Body of pancreas (tissue), 4 donors: ENCODE measurements around the gene SLC29A1. TPM values are rescaled to one million over a fixed set of nuclear protein-coding genes. Genes with fewer than 3 reads are reported as not detected.

Experiments
- ATAC-seq: fragments of 150-250 bp; one replicate; pipeline ENCODE4 v1.9.1; 2016
- DNase-seq, 4 donors: peaks; one replicate each; pipeline ENCODE4 v3.0.0-alpha.2; 2019
- H3K27ac ChIP-seq, 4 donors: fragments of 200-600 bp; sonication (generic); 1 replicate in 3 of 4; 2 replicates in 1 of 4; pipeline versions ENCODE4 v1.5.1 to v1.6.1; 2016 to 2019; ENCODE audit warnings: mild to moderate bottlenecking in 1 of 4, mixed read lengths in 1 of 4, moderate library complexity in 1 of 4
- H3K27me3 ChIP-seq, 2 donors: fragments of 200-600 bp; sonication (generic); one replicate each; pipeline ENCODE4 v1.6.0; 2016; ENCODE audit warnings: mild to moderate bottlenecking in 1 of 2
- H3K36me3 ChIP-seq, 2 donors: fragments of 200-600 bp; sonication (generic); replicated peaks in 1 of 2; 2 replicates each; pipeline ENCODE4 v1.5.1; 2016; ENCODE audit warnings: low read depth in 2 of 2; ENCODE audit not compliant: insufficient read depth in 1 of 2
- H3K4me1 ChIP-seq: fragments of 200-600 bp; sonication (generic); one replicate; pipeline ENCODE4 v1.6.0; 2016
- H3K4me3 ChIP-seq, 2 donors: fragments of 200-600 bp; sonication (generic); 1 replicate in 1 of 2; 2 replicates in 1 of 2; pipeline ENCODE4 v1.5.1; 2016 to 2019
- H3K9me3 ChIP-seq, 3 donors: fragments of 200-600 bp; sonication (generic); 1 replicate in 2 of 3; 2 replicates in 1 of 3; pipeline ENCODE4 v1.5.1; 2016
- CTCF ChIP-seq, 7 experiments: fragments of 450-650 bp in 4 of 7; fragments of 200-600 bp in 3 of 7; sonication (generic) in 3 of 7; IDR thresholded peaks; one replicate each; pipeline ENCODE4 v1.5.1; 2016 to 2019; ENCODE audit warnings: antibody characterized with exemption in 7 of 7
- POLR2A ChIP-seq, 3 donors: fragments of 450-650 bp; IDR thresholded peaks; one replicate each; pipeline ENCODE4 v1.6.1; 2016; ENCODE audit warnings: antibody characterized with exemption in 3 of 3, mild to moderate bottlenecking in 2 of 3
- WGBS, 2 donors: methylation state at CpG; one replicate each; pipeline ENCODE4 v1.1.5; 2017; 5-methylcytosine and 5-hydroxymethylcytosine counted together
- intact Hi-C: fragments of 100-400 bp; cut with DNase I; formaldehyde crosslinking; loops from one replicate; pipeline ENCODE4 v1.15.1; 2023
- microRNA counts, 2 donors: library from miRNA; unstranded; fragments of <30 nt; microRNA quantifications; one replicate each; lab custom pipeline; 2017
- small RNA-seq: library from RNA; depleted of rRNA; stranded (forward); fragments of <200 nt; gene quantifications from one replicate; pipeline ENCODE3, GENCODE V24; 2016
- total RNA-seq, 2 donors: library from RNA; depleted of rRNA; stranded (reverse); fragments of >200 nt; gene quantifications; one replicate each; pipeline ENCODE4 v1.1.0, GENCODE V29; 2016

Gene SLC29A1
- total RNA-seq, 2 donors from 2014 or later = 44.8 to 90.3 TPM

- Histone ChIP-seq H3K36me3 (no peaks in the 10 kb centered on the region), H3K9me3 (no peaks in the 10 kb centered on the region), H3K27ac (no peak overlapping the region), H3K4me1 (peaks cover 12% of the 10 kb centered on the region), H3K27me3 (peaks cover 0 to 15% of the 10 kb centered on the region in 2 donors), H3K4me3 (no peak overlapping the region)
- TF ChIP-seq CTCF (IDR thresholded peaks at IDR 0.05) (no peak), POLR2A (IDR thresholded peaks at IDR 0.05) (no peak)
- ATAC-seq (no peak), DNase-seq (no peak)
- intact Hi-C loops = no loop called here
- WGBS, 2 donors = 59 to 62% methylated on average over 7 to 9 of the region's 9 CpGs
These were observed 55.6 kb downstream of the SLC29A1 start for GRCh38 chr6:44278774-44279697.

MicroRNAs encoded within 50 kb of the gene (microRNA counts, 767-probe panel; counts per million panel counts)
- 0 to 736 counts per million in 2 donors for microRNA hsa-miR-4647 (lab: Ali Mortazavi, UCI)

Small RNA genes lying within 50 kb of the gene (small RNA-seq; reads per million reads assigned to genes)
- gene RN7SL811P = not detected

Other genes starting within 250 kb of the SLC29A1 start
- 10 to 100 TPM; 14.8 to 20.8 TPM for gene MRPL14, start 96.1 kb upstream of the SLC29A1 start, total RNA-seq
- 10 to 100 TPM in 1 of 2 donors, 1 to 10 TPM in 1; 7.6 to 11.9 TPM for gene TMEM63B, start 96.0 kb upstream of the SLC29A1 start, total RNA-seq
- gene CAPN11, start 64.8 kb upstream of the SLC29A1 start, total RNA-seq = under 1 TPM in 1 of 2 donors, not detected in 1; 0.66 TPM
- gene MYMX, start 6.7 kb upstream of the SLC29A1 start, total RNA-seq = 1 to 10 TPM in 1 of 2 donors, not detected in 1; 4.2 TPM
- 100 to 1,000 TPM; 269 to 441 TPM for gene HSP90AB1, start 23.5 kb downstream of the SLC29A1 start, total RNA-seq
- gene SLC35B2, start 33.9 kb downstream of the SLC29A1 start, total RNA-seq = 10 to 100 TPM; 31.1 to 33.9 TPM
- 10 to 100 TPM; 18.9 to 68.6 TPM for gene NFKBIE, start 42.0 kb downstream of the SLC29A1 start, total RNA-seq
- under 1 TPM; under 0.01 to 0.66 TPM for gene TMEM151B, start 46.9 kb downstream of the SLC29A1 start, total RNA-seq
- gene AARS2, start 89.8 kb downstream of the SLC29A1 start, total RNA-seq = 10 to 100 TPM in 1 of 2 donors, 1 to 10 TPM in 1; 9.6 to 17.8 TPM
- gene SPATS1, start 119.1 kb downstream of the SLC29A1 start, total RNA-seq = not detected
- gene CDC5L, start 164.1 kb downstream of the SLC29A1 start, total RNA-seq = 10 to 100 TPM; 10.2 to 11.2 TPM